GM13976 (cell line): ENCODE data around the gene HAGH.

Experiments used
- DNase-seq: peaks from one replicate; pipeline ENCODE4 v3.0.0; 2012; ENCODE audit warnings: low spot score
- in situ Hi-C: fragments of 300-500 bp; cut with MboI; formaldehyde crosslinking; loops from one replicate; pipeline ENCODE4 v1.12.0; 2022; ENCODE audit warnings: low sequenced_read_pairs, mixed read lengths, inconsistent platforms; ENCODE audit not compliant: unreplicated experiment
- TF ChIP-seq, protein P1 (sequence below): IDR thresholded peaks from 2 replicates; pipeline ENCODE4 v1.5.1; 2012; ENCODE audit warnings: borderline replicate concordance, mild to moderate bottlenecking; ENCODE audit not compliant: insufficient read depth; ENCODE audit errors: extremely low read depth, missing control alignments, control extremely low read depth

The HAGH gene

DNA sequence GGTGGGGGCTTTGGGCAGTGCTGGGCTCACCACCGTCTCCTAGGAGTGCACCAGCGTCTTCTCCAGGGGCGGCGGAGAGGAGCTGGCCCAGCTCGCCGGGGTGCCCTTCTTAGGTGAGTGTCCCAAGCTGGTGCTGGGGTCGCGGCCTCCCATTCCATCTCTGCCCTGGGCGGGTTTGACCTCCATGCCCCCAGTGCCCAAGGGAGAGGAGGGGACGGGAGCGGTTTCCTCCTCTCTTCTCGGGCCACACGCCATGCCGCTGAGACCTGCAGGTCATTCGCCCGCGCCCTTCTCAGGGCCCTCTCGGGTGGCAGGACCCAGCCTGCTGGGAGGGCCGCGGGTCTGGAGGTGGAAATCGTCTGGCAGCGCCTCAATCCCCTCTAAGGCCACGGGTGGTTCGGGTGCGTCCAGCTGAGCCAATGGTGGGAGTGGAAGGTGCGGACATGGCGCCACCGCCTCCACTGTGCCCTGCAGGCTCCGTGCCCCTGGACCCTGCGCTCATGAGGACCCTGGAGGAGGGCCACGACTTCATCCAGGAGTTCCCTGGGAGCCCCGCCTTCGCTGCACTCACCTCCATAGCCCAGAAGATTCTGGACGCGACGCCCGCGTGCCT is 38.4 kb downstream of the HAGH start:
- DNase-seq: no peak
- in situ Hi-C loops: no loop called here
- TF ChIP-seq, protein P1, sequence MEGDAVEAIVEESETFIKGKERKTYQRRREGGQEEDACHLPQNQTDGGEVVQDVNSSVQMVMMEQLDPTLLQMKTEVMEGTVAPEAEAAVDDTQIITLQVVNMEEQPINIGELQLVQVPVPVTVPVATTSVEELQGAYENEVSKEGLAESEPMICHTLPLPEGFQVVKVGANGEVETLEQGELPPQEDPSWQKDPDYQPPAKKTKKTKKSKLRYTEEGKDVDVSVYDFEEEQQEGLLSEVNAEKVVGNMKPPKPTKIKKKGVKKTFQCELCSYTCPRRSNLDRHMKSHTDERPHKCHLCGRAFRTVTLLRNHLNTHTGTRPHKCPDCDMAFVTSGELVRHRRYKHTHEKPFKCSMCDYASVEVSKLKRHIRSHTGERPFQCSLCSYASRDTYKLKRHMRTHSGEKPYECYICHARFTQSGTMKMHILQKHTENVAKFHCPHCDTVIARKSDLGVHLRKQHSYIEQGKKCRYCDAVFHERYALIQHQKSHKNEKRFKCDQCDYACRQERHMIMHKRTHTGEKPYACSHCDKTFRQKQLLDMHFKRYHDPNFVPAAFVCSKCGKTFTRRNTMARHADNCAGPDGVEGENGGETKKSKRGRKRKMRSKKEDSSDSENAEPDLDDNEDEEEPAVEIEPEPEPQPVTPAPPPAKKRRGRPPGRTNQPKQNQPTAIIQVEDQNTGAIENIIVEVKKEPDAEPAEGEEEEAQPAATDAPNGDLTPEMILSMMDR: no peak

DNA sequence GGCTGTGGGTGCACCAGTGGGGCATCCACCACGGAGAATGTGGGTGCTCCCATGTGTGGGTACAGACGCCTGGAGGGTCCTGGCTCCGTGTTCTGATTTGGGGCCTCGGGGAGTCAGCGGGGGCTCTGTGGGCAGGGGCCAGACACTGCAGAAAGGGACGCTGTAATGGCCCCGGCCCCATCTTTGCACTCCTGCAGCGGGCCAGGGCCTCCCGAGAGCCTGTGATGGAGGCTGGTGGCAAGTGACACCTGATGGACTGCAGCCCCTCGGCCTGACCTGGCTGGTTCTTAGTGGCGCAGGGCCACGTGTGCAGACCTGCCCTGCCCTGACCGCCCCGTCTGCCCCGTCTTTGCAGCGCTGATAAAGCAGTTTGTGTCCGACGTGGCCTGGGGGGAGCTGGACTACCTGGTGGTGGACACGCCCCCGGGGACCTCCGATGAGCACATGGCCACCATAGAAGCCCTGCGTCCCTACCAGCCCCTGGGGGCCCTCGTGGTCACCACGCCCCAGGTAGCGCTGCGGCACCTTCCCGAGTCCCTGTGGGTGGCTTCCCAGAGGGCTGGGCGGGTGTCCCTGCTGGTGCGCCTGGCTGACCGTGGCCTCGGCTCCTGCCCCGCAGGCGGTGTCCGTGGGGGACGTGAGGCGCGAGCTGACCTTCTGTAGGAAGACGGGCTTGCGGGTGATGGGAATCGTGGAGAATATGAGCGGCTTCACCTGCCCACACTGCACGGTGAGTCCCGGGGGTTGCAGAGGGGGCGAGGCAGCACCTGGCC is 39.1 kb downstream of the HAGH start:
- TF ChIP-seq, protein P1: no peak
- in situ Hi-C loops: no loop called here
- no peak for DNase-seq

DNA sequence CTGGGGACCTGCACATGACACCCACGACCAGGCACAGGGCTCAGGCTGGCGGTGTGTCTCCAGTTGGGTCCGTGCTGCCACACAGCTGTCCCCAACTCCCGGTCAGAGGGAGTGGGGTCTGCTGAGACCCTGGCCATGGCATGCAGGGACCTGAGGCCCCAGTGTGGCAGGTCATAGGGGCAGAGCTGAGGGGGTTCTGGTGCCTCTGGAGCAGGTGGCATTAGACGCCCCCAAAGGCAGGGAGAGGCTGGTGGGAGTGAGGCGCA is 39.6 kb downstream of the HAGH start:
- TF ChIP-seq, protein P1: no peak
- no peak for DNase-seq
- in situ Hi-C loops: no loop called here

DNA sequence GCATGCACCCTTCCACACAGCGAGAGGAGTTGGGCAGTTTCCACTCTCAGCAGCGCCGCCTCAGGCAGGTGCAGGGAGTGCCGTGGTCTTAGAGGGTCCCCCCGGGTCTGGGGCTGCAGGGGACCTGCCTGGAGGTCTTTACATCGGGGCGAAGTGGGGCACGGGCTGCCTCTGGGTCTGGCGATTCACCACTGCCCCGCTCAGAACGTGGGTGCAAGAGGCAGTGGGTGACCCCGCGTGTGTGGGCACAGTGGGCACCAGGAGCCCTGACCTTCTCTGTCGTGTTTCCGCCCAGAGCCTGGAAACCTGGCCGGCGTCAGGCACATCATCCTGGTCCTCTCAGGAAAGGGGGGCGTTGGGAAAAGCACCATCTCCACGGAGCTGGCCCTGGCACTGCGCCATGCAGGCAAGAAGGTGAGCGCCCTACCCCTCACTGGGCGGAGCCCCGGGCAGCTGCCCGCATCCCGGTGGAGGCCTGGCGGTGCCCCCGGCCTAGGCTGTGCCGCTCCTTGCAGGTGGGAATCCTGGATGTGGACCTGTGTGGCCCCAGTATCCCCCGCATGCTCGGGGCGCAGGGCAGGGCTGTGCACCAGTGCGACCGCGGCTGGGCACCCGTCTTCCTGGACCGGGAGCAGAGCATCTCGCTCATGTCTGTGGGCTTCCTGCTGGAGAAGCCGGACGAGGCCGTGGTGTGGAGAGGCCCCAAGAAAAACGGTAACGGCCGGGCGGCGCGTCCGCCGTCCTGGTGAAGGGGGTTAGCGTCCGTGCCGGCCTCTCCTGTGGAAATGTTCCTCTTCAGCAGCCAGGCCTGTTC is 40.2 kb downstream of the HAGH start:
- no peak for DNase-seq
- TF ChIP-seq, protein P1: peak; percentile 15
- in situ Hi-C loops: no loop called here

- in situ Hi-C loops: no loop called here
- TF ChIP-seq, protein P1: no peak
- no peak for DNase-seq
Measured at GRCh38 chr16:1785846-1786170, 40.8 kb downstream of the HAGH start.

DNA sequence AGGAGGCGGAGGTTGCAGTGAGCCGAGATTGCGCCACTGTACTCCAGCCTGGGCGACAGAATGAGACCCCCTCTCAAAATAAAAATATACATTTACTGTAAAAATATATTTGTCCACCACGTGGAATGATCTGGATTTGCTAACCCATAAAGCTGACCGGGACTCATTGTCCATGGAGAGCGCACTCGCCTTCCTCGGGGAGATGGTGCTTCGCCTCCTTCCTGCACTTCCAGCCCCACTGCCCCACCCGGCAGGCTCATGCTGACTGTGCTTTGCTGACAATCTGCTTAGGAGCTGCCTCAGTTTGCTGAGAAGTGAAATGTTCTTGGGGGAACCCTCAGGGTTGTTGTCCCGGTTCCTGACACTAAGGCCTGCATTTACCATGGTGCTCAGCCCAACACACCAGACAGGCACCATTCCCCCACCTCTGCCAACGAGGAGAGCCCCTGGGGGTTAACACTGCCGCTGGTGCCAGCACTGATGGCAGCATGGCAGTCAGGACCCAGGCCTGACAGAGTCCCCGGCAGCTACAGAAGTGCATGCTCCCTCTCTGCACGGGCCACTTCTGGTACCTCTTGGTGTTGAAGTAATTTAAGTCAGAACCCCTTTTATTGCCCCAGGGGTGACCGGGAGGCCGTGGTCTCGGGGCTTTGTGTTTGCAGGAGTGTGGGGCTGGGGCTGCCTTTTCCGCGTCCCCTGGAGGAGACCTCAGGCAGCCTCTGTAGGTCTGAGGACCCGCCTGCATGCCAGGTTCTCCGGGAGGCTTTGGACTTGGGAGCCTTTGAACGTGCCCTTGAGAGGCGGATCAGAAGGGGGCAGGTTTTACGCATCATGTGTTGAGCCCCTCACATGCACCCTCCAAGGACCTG is 41.4 kb downstream of the HAGH start:
- no peak for DNase-seq
- in situ Hi-C loops: no loop called here
- TF ChIP-seq, protein P1: no peak
